Endometrial microvascular endothelial cells (primary cell): Measurements from ENCODE around the gene ADAMTSL3. TPM values are rescaled to one million over a fixed set of nuclear protein-coding genes. Genes with fewer than 3 reads are reported as not detected.

Experiments used
- in situ Hi-C: cut with HindIII; loops from 2 replicates; pipeline ENCODE4 v1.10.0; 2017; ENCODE audit warnings: low sequenced_read_pairs, low pct_unique_long_range_greater_than_20kb; ENCODE audit errors: inconsistent ontology term
- total RNA-seq: library from RNA; depleted of rRNA; stranded (reverse); fragments of >200 nt; gene quantifications from one replicate; pipeline ENCODE4 v1.2.3, GENCODE V29; 2015; ENCODE audit errors: inconsistent ontology term

The ADAMTSL3 gene
- total RNA-seq, 1 donor from 2014 or later, result not detected

DNA sequence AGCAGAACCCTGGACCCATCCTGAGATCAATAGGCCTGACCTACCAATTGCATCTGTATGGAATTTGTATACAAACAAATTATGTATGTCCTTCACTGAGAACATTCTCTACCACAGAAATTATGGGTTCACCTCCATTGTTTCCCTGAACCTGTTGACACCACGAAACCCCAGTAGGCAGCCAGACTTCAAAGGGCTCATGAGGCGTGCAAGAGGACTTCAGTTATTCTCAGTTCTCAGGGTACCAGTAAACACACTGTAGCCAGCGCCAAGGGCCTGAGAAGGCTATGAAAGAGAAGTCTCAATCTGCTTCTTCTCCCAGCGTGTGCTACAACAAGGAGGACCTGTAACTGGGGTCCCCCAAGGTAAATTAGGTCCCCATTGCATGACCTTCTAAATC is 326.7 kb downstream of the ADAMTSL3 start:
- in situ Hi-C loops, result no loop called here

GRCh38 chr15:83982748-83983147 is 328.8 kb downstream of the ADAMTSL3 start:
- in situ Hi-C loops, result no loop called here

- in situ Hi-C loops, result no loop called here
Measured at GRCh38 chr15:83983634-83984458, 329.9 kb downstream of the ADAMTSL3 start.

DNA sequence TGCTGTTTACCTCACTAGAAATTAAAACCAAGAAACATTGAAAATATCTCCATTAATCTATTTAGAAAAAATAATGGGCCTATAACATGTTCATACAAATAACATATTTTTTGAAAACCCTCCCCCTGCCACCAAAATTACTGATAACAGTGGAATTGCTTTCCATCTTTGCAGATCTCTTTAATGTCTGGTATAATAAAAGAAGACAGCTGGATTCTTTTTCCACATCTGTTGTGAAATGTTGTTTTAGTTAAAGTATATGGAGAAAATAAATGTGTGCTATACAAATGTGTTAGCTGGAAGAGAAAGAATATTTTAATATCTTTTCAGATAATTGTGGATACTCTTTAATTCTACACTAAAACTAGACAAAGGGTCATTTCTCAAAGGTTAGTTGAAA is 330.7 kb downstream of the ADAMTSL3 start:
- in situ Hi-C loops, result no loop called here

DNA sequence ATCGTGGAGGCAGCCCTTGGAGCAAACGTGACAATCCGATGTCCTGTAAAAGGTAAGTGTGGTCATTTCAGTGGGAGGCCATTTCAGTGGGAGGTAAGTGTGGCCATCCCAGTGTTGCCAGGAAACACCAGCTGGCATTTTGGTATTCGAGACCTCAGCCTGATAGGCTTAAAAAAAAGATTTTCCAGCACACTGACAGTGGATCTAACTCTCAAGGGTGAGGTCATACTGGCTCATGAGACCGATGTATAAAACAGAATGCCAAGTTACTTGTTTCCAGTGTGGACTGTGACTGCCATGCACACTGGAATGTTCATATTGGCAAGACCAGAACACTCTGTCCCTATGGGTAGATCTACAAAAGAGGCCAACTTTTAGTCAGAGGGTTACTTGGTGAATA is 337.2 kb downstream of the ADAMTSL3 start:
- in situ Hi-C loops, result no loop called here

GRCh38 chr15:83992324-83993031 is 338.6 kb downstream of the ADAMTSL3 start:
- in situ Hi-C loops, result no loop called here

- in situ Hi-C loops, result no loop called here
Measured at GRCh38 chr15:83993591-83993990, 339.7 kb downstream of the ADAMTSL3 start.

DNA sequence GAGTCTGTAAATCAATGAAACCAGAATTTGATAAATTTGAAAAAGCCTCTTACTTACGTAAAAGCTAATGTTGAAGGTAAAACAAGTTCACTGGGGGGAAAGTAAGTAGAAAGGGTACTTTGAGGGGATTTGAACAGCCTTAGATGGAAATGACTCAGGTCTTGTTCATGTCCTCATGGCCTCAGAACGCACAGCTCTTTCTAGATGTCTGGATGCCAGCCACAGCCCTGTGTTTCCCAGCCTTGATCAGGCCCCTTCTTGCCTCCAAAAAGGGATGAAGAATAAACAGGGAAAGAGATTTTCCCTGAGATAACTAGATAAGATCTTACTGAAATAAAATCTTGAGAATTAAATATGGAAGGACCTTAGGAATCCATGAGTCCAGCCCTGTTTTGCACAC is 344.6 kb downstream of the ADAMTSL3 start:
- in situ Hi-C loops, result no loop called here

- in situ Hi-C loops, result no loop called here
Measured at GRCh38 chr15:83999396-84000135, 345.6 kb downstream of the ADAMTSL3 start.

- in situ Hi-C loops, result no loop called here
Measured at GRCh38 chr15:84001037-84001436, 347.1 kb downstream of the ADAMTSL3 start.

GRCh38 chr15:84001655-84002054 is 347.7 kb downstream of the ADAMTSL3 start:
- in situ Hi-C loops, result no loop called here

DNA sequence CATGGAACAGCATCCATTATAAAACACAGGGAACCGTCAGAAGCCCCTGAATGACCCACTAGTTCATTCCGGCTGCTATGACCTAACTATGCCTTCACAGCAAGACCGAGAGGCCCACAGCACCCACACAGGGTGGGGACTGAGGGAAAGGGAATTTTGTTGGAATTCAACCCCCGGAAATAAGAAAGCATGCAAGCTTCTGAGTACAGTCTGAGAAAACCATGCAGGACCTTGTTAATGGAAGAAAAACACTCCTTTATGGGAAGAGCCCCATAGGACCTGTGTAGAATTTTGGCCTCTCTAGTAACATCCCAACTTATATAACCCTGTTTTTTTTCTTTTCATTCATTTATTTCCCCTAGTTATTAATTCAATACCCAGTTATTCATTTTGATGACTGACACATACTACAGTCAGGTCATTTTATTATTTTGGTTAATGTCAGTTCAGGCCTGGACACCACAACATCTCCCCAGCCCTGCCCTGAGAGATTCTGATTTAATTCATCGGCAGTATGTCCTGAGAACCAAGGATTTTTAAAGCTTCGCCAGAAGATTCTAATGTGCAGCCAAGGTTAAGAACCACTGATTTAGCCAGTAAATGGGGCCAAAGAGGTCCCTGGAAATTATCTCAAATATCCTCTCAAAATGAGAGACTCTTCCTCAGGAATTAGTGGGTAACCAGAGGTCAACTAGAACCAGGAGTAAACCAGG is 350.0 kb downstream of the ADAMTSL3 start:
- in situ Hi-C loops, result no loop called here

GRCh38 chr15:84006421-84006820 is 352.5 kb downstream of the ADAMTSL3 start:
- in situ Hi-C loops, result no loop called here

DNA sequence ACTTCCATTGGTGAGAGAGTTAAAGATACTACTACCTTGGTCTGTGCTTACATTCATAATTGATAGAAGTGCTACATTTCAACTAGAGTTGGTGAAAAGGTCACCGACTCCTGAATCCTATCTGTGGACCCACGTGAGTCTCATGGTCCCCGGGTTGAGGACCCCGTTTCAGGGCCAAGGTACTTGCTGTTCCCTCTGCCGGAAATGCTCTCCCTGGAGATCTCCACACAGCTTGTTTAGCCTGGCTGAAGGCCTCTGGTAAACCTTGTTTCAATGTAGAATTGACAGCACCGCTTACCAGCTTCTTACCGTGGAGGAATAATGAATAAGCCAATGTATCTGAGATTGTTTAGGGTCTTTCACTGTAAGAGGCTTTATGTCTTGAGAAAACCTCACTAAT is 355.7 kb downstream of the ADAMTSL3 start:
- in situ Hi-C loops, result no loop called here

GRCh38 chr15:84010246-84010645 is 356.3 kb downstream of the ADAMTSL3 start:
- in situ Hi-C loops, result no loop called here

GRCh38 chr15:84016371-84016770 is 362.4 kb downstream of the ADAMTSL3 start:
- in situ Hi-C loops, result no loop called here

GRCh38 chr15:84022516-84022915 is 368.6 kb downstream of the ADAMTSL3 start:
- in situ Hi-C loops, result no loop called here

DNA sequence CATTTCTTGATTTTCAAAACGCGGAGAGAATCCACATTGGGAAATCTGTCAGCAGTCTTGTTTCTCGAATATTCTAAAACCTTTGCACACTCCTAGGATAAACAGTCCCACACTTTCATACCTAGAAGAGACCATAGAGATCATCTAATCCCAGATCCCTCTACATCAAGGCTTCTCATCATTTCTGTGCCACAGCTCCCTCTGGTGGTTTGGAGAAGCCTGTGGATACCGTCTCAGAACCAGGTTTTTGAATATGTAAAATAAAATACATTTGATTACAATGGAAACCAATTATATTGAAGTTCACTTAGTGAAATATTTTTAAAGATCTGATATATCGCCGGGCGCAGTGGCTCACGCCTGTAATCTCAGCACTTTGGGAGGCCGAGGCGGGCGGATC is 369.7 kb downstream of the ADAMTSL3 start:
- in situ Hi-C loops, result no loop called here
